Thyroid gland (tissue), 4 donors: ENCODE data around the gene LRRC59.

Experiments
- POLR2A ChIP-seq, 2 donors: fragments of 450-650 bp; IDR thresholded peaks; one replicate each; pipeline ENCODE4 v1.6.1; 2017; ENCODE audit warnings: antibody characterized with exemption in 2 of 2, mild to moderate bottlenecking in 2 of 2, moderate library complexity in 1 of 2
- TF ChIP-seq, protein P1 (sequence below), 6 experiments: fragments of 200-600 bp in 3 of 6; fragments of 450-650 bp in 3 of 6; sonication (generic) in 3 of 6; IDR thresholded peaks; one replicate each; pipeline ENCODE4 v1.5.1; 2016 to 2019; ENCODE audit warnings: antibody characterized with exemption in 6 of 6, mild to moderate bottlenecking in 2 of 6, inconsistent platforms in 1 of 6, moderate library complexity in 1 of 6

DNA sequence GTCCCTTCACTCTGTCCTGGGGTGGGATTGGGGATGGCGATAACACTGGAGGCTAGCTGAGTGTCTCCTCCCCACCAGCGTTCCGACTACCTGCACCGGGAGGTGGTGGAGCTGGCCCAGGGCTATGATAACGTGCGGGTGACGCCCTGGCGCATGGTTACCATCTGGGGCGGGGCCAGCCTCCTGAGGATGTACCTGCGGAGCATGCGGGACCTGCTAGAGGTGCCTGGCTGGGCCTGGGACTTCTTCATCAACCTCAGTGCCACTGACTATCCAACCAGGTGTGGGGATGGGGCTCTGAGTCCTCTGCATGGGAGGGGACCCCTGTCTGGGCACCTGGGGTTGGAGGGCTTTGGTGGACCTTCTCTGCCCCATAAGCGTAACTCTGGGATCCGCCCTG lies 42.5 kb downstream of the LRRC59 start:
- TF ChIP-seq, protein P1, sequence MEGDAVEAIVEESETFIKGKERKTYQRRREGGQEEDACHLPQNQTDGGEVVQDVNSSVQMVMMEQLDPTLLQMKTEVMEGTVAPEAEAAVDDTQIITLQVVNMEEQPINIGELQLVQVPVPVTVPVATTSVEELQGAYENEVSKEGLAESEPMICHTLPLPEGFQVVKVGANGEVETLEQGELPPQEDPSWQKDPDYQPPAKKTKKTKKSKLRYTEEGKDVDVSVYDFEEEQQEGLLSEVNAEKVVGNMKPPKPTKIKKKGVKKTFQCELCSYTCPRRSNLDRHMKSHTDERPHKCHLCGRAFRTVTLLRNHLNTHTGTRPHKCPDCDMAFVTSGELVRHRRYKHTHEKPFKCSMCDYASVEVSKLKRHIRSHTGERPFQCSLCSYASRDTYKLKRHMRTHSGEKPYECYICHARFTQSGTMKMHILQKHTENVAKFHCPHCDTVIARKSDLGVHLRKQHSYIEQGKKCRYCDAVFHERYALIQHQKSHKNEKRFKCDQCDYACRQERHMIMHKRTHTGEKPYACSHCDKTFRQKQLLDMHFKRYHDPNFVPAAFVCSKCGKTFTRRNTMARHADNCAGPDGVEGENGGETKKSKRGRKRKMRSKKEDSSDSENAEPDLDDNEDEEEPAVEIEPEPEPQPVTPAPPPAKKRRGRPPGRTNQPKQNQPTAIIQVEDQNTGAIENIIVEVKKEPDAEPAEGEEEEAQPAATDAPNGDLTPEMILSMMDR (IDR thresholded peaks at IDR 0.05), result no peak
- no peak for TF ChIP-seq POLR2A (IDR thresholded peaks at IDR 0.05)
